Measurements from ENCODE around the gene CASP7.
A peak's percentile ranks its signal among the peaks of the same experiment; 100 is the strongest.
"Not testable (repeated sequence)": the region's sequence is repeated elsewhere in the genome, so short reads cannot be mapped to it uniquely, and the experiment has no call there.

The CASP7 gene

GRCh38 chr10:113679463-113680189 is at the start of gene CASP7:
CASP7 (plus strand) TSS chr10:113679912; CDS start chr10:113697494, 17,582 bp downstream.
- peak; percentile 77 for DNase-seq

DNA sequence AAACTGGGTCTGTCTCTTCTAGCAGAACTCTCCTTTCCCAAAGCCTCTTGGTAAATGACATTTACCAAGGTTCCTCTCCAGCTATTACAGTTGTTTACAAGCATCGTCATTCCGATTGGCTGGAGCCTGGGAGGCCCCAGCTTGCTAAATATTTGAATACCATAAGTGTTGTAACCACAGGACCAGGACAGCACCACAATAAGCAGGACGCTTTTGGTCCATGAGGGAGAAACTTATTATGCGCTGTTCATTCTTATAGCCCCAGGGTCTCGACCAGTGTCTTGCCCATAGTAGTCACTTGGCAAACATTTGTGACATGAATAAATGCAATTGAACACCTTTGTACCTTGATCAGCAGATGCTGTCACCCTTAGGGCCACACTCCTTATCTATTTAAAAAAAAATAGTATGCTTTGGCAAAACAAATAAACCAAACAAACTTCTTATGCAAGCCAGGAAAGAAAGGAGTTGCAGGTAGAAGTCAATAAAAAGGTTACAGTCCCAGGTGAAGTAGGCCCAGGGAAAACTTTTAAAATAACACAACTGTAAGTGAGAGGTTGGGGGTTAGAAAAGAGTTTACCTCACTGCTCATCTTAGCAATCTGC is 48.7 kb upstream of the CASP7 start:
- no peak for DNase-seq

DNA sequence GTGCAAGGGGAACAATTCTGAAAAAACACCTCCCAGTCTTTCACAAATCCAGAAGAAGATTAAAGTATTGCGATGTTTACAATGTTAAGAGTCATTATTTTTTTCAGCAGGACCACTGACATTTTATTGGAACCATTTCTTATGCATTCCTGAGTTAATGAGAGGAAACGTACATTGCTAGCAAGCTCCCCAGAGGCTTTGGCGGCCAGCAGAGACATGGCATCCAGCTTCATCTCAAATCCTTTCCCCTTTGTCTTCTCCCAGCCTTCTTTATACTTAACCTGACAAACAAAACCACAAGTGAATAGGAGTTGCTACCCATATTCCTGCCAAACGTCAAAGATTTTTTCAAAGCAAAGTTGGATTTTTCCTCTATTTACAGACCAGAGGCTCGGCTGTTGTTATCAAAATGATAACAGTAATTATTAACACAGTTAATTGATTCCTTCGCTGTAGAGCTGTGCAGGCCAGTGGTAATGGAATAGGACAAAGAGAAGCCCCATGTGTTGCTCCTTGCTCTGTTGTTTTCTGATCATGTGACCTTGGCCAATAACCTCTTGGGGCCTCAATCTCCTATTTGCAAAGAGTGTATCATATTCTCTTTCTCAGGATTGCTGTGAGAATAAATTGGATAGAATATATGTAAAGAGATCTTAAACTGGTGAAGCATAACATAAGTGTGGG is 47.9 kb upstream of the CASP7 start:
- no peak for DNase-seq

- DNase-seq: no peak
Observed at GRCh38 chr10:113639966-113640365, 39.7 kb upstream of the CASP7 start.

DNA sequence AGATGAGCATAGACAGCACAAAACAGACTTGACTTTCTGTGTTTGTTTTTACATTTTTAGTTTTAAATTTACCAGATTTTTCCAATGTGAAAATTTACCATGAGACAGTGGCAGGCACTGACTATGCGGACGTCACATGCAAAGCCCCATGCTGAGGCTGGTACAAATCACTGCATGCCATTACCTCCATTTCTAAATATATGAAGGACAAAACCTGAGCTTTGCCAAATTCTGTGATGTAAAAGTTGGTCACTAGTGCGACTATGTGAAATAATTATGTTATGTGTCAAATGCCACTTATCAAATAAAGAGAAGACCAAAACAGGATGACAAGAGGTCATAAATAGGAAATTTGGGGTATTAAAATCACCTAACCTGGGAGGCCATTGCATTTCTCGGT is 38.0 kb upstream of the CASP7 start:
- no peak for DNase-seq

DNA sequence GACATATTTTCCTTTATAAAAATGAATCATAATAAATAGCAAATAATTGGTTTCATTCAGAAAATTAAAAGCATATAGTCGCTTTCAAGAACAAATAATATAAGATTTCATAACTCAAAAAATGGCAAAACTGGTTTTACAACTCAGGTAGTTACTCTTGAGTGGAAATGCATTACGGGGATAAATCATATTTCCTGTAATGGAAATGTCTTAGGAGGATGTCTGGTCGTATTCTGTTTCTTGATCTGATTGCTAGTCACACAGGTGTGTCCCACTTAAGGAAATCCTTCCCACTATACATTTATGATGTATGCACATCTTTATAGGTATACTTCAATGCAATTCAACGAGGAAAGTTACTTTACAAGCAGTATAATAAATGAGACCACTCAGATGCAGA is 36.5 kb upstream of the CASP7 start:
- DNase-seq: no peak

GRCh38 chr10:113644185-113645120 is 35.3 kb upstream of the CASP7 start:
- peak; percentile 68 for DNase-seq

DNA sequence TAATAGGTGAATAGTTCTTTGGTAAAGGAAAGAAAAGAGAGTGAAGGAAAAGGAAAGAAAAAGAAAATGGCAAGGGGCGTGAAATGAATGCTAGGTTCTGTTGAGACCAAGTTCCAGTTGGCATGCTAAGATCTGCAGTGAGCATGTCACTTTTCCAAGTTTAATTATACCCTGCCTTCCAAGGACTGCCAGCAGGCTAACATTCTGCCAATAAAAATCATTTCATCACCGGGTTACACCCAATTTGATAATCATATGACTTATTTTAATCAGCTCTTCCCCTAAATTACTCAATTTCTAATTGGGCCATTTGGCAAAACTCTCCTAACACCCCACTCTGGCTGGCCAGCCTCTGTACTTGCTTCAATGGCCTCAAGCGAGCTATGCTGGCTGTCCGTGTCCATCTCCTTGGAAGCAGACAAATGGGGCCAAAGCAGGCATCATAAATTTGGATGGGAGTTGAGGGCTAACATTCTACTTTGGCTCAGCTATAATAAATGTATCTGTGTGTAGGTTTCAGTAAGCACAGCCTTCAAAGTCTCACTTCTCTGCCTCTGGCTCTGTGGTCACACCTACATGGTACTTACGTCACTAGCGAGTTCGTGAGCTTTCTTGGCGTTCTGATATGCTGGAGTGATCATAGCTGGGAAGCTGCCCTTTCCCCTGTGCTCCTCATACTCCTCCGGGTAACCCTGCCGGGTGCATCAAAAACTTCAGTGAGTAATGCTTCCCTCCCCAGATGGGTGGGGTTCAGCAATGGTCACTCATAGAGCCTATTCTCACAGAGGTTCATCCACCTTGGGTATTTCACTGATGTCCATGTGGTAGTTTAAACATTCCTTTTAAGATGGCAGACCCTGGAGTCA is 33.1 kb upstream of the CASP7 start:
- DNase-seq: no peak

GRCh38 chr10:113647812-113648211 is 31.9 kb upstream of the CASP7 start:
- DNase-seq: no peak

GRCh38 chr10:113648478-113648877 is 31.2 kb upstream of the CASP7 start:
- no peak for DNase-seq

- no peak for DNase-seq
Observed at GRCh38 chr10:113650172-113650571, 29.5 kb upstream of the CASP7 start.

DNA sequence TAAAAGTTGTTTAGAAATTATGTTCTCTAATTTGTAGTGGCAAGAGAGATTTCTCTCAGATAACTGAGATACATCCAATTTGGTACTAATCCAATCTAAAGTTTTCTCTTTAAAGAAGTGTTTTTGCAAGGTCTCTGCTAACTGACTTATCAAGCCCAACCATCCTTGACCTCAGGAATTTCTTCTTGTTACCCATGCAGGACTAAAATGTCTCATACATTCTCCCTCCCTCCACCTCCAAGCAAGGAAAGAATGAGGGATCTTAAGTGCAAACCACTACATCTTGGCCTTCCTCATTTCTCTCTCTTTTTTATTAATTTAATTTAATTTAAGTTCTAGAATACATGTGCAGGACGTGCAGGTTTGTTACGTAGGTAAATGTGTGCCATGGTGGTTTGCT is 28.7 kb upstream of the CASP7 start:
- no peak for DNase-seq

- DNase-seq: no peak
Observed at GRCh38 chr10:113651898-113652297, 27.8 kb upstream of the CASP7 start.

GRCh38 chr10:113652456-113652855 is 27.3 kb upstream of the CASP7 start:
- DNase-seq: not testable (repeated sequence)

DNA sequence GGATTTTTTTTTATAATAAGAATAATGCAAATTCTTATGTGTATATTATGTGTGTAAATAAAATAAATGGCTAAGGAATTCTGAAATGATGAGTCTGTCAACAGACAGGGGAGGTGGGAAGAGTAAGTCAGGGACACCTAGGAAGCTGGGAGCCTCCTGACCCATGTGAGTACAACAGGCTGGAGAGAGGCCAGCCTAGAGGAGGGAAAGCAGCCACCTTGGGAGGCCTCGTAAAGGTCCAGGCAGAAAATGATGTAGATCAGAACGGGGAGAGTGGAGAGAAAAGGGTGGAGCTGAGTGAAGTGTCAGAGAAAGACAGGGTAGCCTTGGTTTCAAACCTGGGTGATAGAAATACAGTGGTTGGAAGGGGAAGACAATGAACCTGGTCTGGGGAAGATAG is 22.8 kb upstream of the CASP7 start:
- no peak for DNase-seq

- no peak for DNase-seq
Observed at GRCh38 chr10:113657544-113657943, 22.2 kb upstream of the CASP7 start.

DNA sequence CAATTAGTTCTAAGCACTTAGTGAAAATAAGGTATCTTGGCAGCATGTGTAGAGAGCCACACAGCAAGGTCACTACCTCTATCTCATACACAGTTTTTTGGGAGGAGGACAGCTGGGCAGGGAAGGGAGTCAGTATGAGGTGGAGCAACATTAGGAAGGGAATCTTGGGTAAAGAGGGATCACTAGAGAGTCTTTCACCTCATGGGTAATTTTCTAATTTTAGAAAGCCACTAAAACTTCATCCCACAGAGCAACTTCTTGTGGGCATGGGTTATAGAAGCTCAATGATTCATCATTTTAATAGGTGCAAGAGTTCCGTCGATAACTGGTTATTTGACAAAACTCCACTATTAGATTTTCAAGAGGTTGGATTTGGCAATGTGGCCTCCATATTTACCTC is 18.4 kb upstream of the CASP7 start:
- no peak for DNase-seq

- DNase-seq: no peak
Observed at GRCh38 chr10:113663142-113663541, 16.6 kb upstream of the CASP7 start.

- no peak for DNase-seq
Observed at GRCh38 chr10:113663908-113664307, 15.8 kb upstream of the CASP7 start, which contains the start of gene NRAP. NRAP (minus strand) TSS chr10:113664041; CDS start chr10:113663882, 159 bp downstream.

GRCh38 chr10:113665352-113665751 is 14.4 kb upstream of the CASP7 start:
- no peak for DNase-seq

DNA sequence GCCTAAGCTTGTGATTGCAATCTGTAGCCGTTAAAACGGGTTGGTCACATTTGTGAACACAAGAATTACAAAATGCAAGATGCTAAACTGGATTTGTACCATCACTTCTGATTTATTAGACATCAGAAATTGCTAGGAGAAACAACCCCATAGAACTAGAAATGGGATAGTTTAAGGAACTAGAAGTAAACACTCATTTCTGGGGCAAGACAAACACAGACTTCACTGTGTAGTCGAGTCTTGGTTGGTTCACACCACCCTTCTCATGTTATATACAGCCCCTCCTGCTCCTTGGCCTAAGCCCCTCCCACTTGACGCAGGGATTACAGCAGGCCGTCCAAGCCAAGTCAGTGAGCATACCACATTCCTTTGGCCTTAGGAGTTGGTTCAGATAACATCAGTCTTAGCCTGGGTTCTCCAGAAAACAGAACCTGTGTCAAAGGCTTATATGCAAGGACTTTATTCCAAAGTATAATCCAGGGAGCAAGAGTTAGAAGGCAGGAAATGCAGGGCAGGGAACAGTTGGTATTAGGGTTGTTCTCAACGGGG is 13.8 kb upstream of the CASP7 start:
- peak; percentile 81 for DNase-seq

All from HCEC 1CT (cell line).